HEK293 (cell line): ENCODE measurements around the gene KRTAP10-4.
"Not testable (repeated sequence)": the region's sequence is repeated elsewhere in the genome, so short reads cannot be mapped to it uniquely, and the experiment has no call there.

Source experiments
- CTCF ChIA-PET: fragments of 350-600 bp; formaldehyde crosslinking; extraction: SDS; loops from one replicate; lab custom pipeline; 2021; ENCODE audit warnings: antibody characterized with exemption; lab: Yijun Ruan, JAX
- POLR2A ChIA-PET: fragments of 300-600 bp; formaldehyde crosslinking; extraction: SDS; loops from one replicate; lab custom pipeline; 2020; ENCODE audit warnings: antibody characterized with exemption, inconsistent platforms; lab: Yijun Ruan, JAX
- H3K27ac ChIP-seq: fragments of 200-500 bp; sonication (Bioruptor generic); 2 replicates; pipeline ENCODE4 v1.5.1; 2014; ENCODE audit warnings: low read depth, low read length, control low read depth, inconsistent platforms; ENCODE audit errors: extremely low read depth
- H3K36me3 ChIP-seq, 2 experiments: fragments of 200-500 bp in 1 of 2; sonication (Bioruptor generic) in 1 of 2; 1 replicate in 1 of 2; 2 replicates in 1 of 2; pipeline ENCODE4 v1.5.1; 2014 to 2017; ENCODE audit warnings: inconsistent platforms in 2 of 2, low read length in 2 of 2; ENCODE audit not compliant: control insufficient read depth in 2 of 2, insufficient read depth in 1 of 2
- H3K4me1 ChIP-seq: fragments of 200-500 bp; sonication (Bioruptor generic); 2 replicates; pipeline ENCODE4 v1.5.1; 2014; ENCODE audit warnings: mild to moderate bottlenecking, low read length, inconsistent platforms; ENCODE audit not compliant: control insufficient read depth, insufficient read depth
- H3K4me3 ChIP-seq: 2 replicates; pipeline ENCODE4 v1.5.1; 2011; ENCODE audit warnings: low read depth, mild to moderate bottlenecking, control low read depth, low read length, moderate library complexity
- H3K9me3 ChIP-seq: fragments of 200-500 bp; sonication (Bioruptor generic); 2 replicates; pipeline ENCODE4 v1.5.1; 2014; ENCODE audit warnings: low read depth, low read length, inconsistent platforms; ENCODE audit not compliant: control insufficient read depth, insufficient read depth
- BCL11A ChIP-seq: fragments of 450-650 bp; formaldehyde crosslinking; IDR thresholded peaks from 2 replicates; pipeline ENCODE4 v1.5.1; 2016; ENCODE audit warnings: low read depth, missing biosample characterization, missing genetic modification characterization
- HOXA7 ChIP-seq: sonication (generic); formaldehyde crosslinking; IDR thresholded peaks from 2 replicates; pipeline ENCODE4 v1.8.1; 2022; ENCODE audit warnings: missing genetic modification reagents, borderline replicate concordance
- RBAK ChIP-seq: fragments of 450-650 bp; formaldehyde crosslinking; IDR thresholded peaks from 2 replicates; pipeline ENCODE4 v1.5.1; 2016; ENCODE audit warnings: missing biosample characterization, missing genetic modification characterization
- SALL2 ChIP-seq: fragments of 450-650 bp; formaldehyde crosslinking; IDR thresholded peaks from 2 replicates; pipeline ENCODE4 v1.5.0; 2017; ENCODE audit warnings: missing biosample characterization, mild to moderate bottlenecking, missing genetic modification characterization, borderline replicate concordance
- SP3 ChIP-seq: fragments of 450-650 bp; formaldehyde crosslinking; IDR thresholded peaks from 2 replicates; pipeline ENCODE4 v1.5.1; 2016; ENCODE audit warnings: missing biosample characterization, missing genetic modification characterization
- ZBTB26 ChIP-seq: fragments of 450-650 bp; formaldehyde crosslinking; optimal IDR thresholded peaks from 2 replicates; pipeline ENCODE3; 2016; ENCODE audit warnings: missing biosample characterization, mild to moderate bottlenecking, missing genetic modification characterization
- ZNF132 ChIP-seq: fragments of 450-650 bp; formaldehyde crosslinking; IDR thresholded peaks from 2 replicates; pipeline ENCODE4 v1.5.1; 2017; ENCODE audit warnings: missing biosample characterization, missing genetic modification characterization, borderline replicate concordance
- ZNF2 ChIP-seq: fragments of 450-650 bp; formaldehyde crosslinking; IDR thresholded peaks from 2 replicates; pipeline ENCODE4 v1.5.1; 2016; ENCODE audit warnings: missing biosample characterization, missing genetic modification characterization
- ZNF211 ChIP-seq: fragments of 450-650 bp; formaldehyde crosslinking; IDR thresholded peaks from 2 replicates; pipeline ENCODE4 v1.5.1; 2016; ENCODE audit warnings: low read depth, missing biosample characterization, missing genetic modification characterization
- ZNF341 ChIP-seq: fragments of 450-650 bp; formaldehyde crosslinking; IDR thresholded peaks from 2 replicates; pipeline ENCODE4; 2016; ENCODE audit warnings: low read depth, missing biosample characterization, missing genetic modification characterization
- ZNF426 ChIP-seq: fragments of 450-650 bp; formaldehyde crosslinking; IDR thresholded peaks from 2 replicates; pipeline ENCODE4 v1.5.1; 2017; ENCODE audit warnings: missing biosample characterization, missing genetic modification characterization, mild to moderate bottlenecking, inconsistent platforms, moderate library complexity
- ZNF549 ChIP-seq: fragments of 450-650 bp; IDR thresholded peaks from 2 replicates; pipeline ENCODE4 v1.5.1; 2018; ENCODE audit warnings: missing biosample characterization, missing genetic modification characterization, mild to moderate bottlenecking, inconsistent platforms, moderate library complexity
- TF ChIP-seq, protein P1 (sequence below): fragments of 450-650 bp; formaldehyde crosslinking; IDR thresholded peaks from 2 replicates; pipeline ENCODE4 v1.5.1; 2016; ENCODE audit warnings: missing biosample characterization, missing genetic modification characterization
- TF ChIP-seq, protein P2 (sequence below): fragments of 450-650 bp; formaldehyde crosslinking; IDR thresholded peaks from 2 replicates; pipeline ENCODE4 v1.5.1; 2017; ENCODE audit warnings: missing biosample characterization, missing genetic modification characterization
- TF ChIP-seq, protein P3 (sequence below): fragments of 450-650 bp; formaldehyde crosslinking; IDR thresholded peaks from 2 replicates; pipeline ENCODE4 v1.5.1; 2016; ENCODE audit warnings: missing biosample characterization, missing genetic modification characterization

The KRTAP10-4 gene

GRCh38 chr21:44590311-44590721, 16.8 kb downstream of the KRTAP10-4 start (continued):
- TF ChIP-seq, protein P1, sequence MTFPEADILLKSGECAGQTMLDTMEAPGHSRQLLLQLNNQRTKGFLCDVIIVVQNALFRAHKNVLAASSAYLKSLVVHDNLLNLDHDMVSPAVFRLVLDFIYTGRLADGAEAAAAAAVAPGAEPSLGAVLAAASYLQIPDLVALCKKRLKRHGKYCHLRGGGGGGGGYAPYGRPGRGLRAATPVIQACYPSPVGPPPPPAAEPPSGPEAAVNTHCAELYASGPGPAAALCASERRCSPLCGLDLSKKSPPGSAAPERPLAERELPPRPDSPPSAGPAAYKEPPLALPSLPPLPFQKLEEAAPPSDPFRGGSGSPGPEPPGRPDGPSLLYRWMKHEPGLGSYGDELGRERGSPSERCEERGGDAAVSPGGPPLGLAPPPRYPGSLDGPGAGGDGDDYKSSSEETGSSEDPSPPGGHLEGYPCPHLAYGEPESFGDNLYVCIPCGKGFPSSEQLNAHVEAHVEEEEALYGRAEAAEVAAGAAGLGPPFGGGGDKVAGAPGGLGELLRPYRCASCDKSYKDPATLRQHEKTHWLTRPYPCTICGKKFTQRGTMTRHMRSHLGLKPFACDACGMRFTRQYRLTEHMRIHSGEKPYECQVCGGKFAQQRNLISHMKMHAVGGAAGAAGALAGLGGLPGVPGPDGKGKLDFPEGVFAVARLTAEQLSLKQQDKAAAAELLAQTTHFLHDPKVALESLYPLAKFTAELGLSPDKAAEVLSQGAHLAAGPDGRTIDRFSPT (tag by site-specific recombination) = no peak
- TF ChIP-seq ZNF549 (no peak), HOXA7 (CRISPR knock-in tag) (no peak), ZNF132 (no peak), RBAK (no peak)
- TF ChIP-seq, all 188 proteins: peak for 0

DNA sequence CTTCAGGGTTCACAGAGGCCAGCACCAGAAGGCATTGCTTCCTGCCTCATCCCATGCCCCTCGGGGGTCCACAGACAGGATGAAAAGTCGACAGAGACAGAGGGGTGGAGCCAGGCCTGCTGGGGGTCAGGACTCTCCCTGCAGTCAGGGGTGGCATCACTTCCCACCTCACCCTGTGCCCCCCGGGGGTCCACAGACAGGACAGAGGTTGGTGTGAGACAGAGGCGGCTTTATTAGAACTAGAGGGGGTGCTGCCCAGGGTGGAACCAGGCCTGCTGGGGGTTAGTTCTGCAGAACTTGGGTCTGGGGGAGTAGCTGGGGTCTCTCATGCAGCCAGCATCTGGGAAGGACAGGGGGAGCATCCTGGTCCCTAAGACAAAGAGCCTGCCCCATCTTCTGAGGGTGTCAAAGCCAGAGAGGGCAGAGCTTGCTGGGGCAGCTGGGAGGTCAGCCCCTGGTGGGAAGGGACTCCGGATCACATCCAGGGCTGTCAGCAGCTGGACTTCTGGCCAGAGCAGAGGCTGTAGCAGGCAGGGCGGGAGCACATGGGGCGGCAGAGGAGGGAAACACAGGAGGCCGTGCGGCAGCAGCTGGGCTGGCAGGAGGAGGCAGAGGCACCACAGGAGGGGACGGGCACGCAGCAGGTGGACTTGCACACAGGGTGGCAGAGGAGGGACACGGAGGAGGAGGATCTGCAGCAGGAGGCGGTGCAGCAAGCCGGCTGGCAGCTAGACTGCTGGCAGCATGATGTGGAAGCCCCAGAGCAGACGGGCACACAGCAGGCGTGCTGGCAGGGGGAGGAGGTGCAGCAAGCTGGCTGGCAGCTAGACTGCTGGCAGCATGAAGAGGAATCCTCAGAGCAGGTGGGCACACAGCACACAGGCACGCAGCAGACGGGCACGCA, 17.6 kb downstream of the KRTAP10-4 start:
- POLR2A ChIA-PET, H3K9me3 ChIP-seq, H3K4me3 ChIP-seq, H3K4me1 ChIP-seq, H3K36me3 ChIP-seq, H3K27ac ChIP-seq: not testable (repeated sequence)
- CTCF ChIA-PET = interaction anchor here (0.6 kb wide), 2 partner anchors 14 to 81 kb away, joined by 3 read pairs; no protein-coding TSS in a partner anchor

DNA sequence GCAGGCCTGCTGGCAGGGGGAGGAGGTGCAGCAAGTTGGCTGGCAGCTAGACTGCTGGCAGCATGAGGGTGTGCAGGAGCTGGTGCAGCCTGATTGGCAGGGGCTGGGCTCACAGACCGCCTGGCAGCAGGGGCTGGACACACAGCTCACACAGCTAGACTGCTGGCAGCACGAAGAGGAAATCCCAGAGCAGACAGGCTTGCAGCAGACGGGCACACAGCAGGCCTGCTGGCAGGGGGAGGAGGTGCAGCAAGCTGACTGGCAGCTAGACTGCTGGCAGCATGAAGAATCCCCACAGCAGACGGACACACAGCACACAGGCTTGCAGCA, 18.2 kb downstream of the KRTAP10-4 start:
- H3K36me3 ChIP-seq, H3K9me3 ChIP-seq, H3K4me1 ChIP-seq, H3K27ac ChIP-seq, POLR2A ChIA-PET, H3K4me3 ChIP-seq: not testable (repeated sequence)
- CTCF ChIA-PET = interaction anchor here (0.6 kb wide), 2 partner anchors 13 to 82 kb away, joined by 3 read pairs; no protein-coding TSS in a partner anchor

GRCh38 chr21:44592446-44593311, 19.1 kb downstream of the KRTAP10-4 start, which contains the start of gene KRTAP10-6:
KRTAP10-6 (minus strand) TSS chr21:44592505; CDS start chr21:44592484, 21 bp downstream.
- H3K4me1 ChIP-seq = no peaks in the 10 kb centered on the region
- H3K27ac ChIP-seq = no peak within 1 kb of the TSS
- POLR2A ChIA-PET = no interaction called here
- H3K4me3 ChIP-seq = no peak within 1 kb of the TSS
- TF ChIP-seq ZBTB26 (tag by site-specific recombination) (no peak), ZNF426 (tag by site-specific recombination) (no peak), BCL11A (tag by site-specific recombination) (no peak), ZNF2 (no peak), SP3 (tag by site-specific recombination) (no peak), ZNF211 (no peak), SALL2 (tag by site-specific recombination) (no peak), ZNF549 (no peak), ZNF341 (tag by site-specific recombination) (no peak)
- TF ChIP-seq, protein P2, sequence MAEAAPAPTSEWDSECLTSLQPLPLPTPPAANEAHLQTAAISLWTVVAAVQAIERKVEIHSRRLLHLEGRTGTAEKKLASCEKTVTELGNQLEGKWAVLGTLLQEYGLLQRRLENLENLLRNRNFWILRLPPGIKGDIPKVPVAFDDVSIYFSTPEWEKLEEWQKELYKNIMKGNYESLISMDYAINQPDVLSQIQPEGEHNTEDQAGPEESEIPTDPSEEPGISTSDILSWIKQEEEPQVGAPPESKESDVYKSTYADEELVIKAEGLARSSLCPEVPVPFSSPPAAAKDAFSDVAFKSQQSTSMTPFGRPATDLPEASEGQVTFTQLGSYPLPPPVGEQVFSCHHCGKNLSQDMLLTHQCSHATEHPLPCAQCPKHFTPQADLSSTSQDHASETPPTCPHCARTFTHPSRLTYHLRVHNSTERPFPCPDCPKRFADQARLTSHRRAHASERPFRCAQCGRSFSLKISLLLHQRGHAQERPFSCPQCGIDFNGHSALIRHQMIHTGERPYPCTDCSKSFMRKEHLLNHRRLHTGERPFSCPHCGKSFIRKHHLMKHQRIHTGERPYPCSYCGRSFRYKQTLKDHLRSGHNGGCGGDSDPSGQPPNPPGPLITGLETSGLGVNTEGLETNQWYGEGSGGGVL (tag by site-specific recombination) = no peak
- TF ChIP-seq, protein P3, sequence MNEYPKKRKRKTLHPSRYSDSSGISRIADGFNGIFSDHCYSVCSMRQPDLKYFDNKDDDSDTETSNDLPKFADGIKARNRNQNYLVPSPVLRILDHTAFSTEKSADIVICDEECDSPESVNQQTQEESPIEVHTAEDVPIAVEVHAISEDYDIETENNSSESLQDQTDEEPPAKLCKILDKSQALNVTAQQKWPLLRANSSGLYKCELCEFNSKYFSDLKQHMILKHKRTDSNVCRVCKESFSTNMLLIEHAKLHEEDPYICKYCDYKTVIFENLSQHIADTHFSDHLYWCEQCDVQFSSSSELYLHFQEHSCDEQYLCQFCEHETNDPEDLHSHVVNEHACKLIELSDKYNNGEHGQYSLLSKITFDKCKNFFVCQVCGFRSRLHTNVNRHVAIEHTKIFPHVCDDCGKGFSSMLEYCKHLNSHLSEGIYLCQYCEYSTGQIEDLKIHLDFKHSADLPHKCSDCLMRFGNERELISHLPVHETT (tag by site-specific recombination) = no peak
- H3K36me3 ChIP-seq = no peaks in the 10 kb centered on the region
- H3K9me3 ChIP-seq = no peaks in the 10 kb centered on the region
- CTCF ChIA-PET = no interaction called here
